ENCODE results near the gene ADAD1. TPM values are rescaled to one million over a fixed set of nuclear protein-coding genes. Genes with fewer than 3 reads are reported as not detected.

Gene ADAD1
- total RNA-seq, 1 donor from 2014 or later, result not detected

DNA sequence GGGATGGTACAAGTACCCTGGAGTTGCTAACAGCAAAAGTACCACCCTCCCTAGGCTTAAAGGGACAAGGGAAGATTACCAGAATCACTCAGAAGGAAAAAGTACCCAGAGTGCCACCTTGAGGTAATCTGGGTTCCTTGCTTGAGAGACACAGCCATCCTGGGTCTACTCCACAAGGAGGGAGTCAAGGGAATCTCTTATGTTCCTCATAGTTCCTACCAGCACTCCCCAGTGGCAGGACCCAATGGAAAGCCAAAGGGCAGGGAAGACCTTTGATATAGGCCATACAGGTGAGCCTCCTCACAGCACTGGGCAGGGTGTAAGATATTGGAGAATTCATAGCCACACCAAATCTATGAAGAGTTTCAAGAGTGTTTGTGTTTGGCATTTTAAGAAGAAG is 72.0 kb downstream of the ADAD1 start:
- DNase-seq (ENCODE audit: low spot score, unreplicated experiment), result no peak
- TF ChIP-seq, protein P1, sequence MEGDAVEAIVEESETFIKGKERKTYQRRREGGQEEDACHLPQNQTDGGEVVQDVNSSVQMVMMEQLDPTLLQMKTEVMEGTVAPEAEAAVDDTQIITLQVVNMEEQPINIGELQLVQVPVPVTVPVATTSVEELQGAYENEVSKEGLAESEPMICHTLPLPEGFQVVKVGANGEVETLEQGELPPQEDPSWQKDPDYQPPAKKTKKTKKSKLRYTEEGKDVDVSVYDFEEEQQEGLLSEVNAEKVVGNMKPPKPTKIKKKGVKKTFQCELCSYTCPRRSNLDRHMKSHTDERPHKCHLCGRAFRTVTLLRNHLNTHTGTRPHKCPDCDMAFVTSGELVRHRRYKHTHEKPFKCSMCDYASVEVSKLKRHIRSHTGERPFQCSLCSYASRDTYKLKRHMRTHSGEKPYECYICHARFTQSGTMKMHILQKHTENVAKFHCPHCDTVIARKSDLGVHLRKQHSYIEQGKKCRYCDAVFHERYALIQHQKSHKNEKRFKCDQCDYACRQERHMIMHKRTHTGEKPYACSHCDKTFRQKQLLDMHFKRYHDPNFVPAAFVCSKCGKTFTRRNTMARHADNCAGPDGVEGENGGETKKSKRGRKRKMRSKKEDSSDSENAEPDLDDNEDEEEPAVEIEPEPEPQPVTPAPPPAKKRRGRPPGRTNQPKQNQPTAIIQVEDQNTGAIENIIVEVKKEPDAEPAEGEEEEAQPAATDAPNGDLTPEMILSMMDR (IDR thresholded peaks at IDR 0.05; ENCODE audit: unreplicated experiment), result peak; percentile 23
- H3K9me3 Mint-ChIP-seq (ENCODE audit: low read depth), result no peaks in the 10 kb centered on the region
- H3K27ac Mint-ChIP-seq, result no peak overlapping the region
- no peaks in the 10 kb centered on the region for H3K36me3 Mint-ChIP-seq (ENCODE audit: insufficient read depth)
- no peaks in the 10 kb centered on the region for H3K27me3 Mint-ChIP-seq
- H3K4me1 Mint-ChIP-seq (ENCODE audit: low read depth), result peaks cover 3% of the 10 kb centered on the region
- no peak overlapping the region for H3K4me3 Mint-ChIP-seq (ENCODE audit: low read depth)

GRCh38 chr4:122453384-122453995 is 74.7 kb downstream of the ADAD1 start:
- Mint-ChIP-seq H3K9me3 (ENCODE audit: low read depth) (no peaks in the 10 kb centered on the region), H3K4me1 (ENCODE audit: low read depth) (peaks cover 12% of the 10 kb centered on the region), H3K27ac (no peak overlapping the region), H3K27me3 (no peaks in the 10 kb centered on the region), H3K4me3 (ENCODE audit: low read depth) (no peak overlapping the region), H3K36me3 (ENCODE audit: insufficient read depth) (no peaks in the 10 kb centered on the region)
- TF ChIP-seq, protein P1 (IDR thresholded peaks at IDR 0.05; ENCODE audit: unreplicated experiment), result no peak
- DNase-seq (ENCODE audit: low spot score, unreplicated experiment), result no peak

DNA sequence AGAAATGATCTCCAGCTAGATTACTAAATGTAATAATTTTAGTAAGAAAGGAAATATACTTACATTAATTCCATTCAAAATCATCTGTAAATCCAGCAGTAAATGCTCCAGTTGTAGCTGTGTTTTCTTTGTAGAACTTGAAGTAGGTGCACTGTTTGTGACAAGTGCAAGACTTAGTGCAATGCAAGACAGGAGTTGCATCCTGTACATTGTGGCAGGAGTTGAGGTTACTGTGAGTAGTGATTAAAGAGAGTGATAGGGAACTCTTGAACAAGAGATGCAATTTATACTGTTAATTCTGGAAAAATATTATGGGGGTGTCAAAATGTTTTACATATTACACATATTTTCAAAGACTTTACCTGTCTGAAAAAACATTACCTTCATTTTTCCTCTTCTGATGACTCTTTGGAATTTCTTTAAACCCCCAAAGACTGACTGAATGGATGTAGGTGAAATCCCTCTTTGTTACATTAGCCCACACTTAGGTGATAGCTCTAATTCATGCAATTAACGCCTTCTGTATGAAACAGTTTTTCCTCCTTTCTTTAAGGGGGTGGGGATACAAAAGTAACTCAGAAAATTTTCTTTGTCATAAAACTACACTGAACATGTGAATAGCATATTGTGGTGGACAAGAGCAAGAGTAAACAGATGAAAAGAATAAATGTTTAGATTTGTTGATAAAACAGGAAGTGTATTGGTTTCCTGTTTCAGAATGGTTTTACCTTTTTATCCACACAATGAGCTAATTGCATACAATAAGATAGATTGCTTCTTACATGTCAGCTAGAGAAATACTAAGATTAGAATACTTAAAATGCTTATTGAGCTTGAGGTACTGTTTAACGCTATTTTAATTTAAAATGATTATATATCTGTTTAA is 77.7 kb downstream of the ADAD1 start, which contains the start of gene IL2:
IL2 (minus strand) TSS at position 495 of the 886 bp plus-strand sequence; CDS start at position 210, 285 bp downstream.
- Mint-ChIP-seq H3K36me3 (ENCODE audit: insufficient read depth) (no peaks in the 10 kb centered on the region), H3K27ac (no peak within 1 kb of the TSS), H3K4me1 (ENCODE audit: low read depth) (peaks cover 12% of the 10 kb centered on the region), H3K9me3 (ENCODE audit: low read depth) (no peaks in the 10 kb centered on the region), H3K4me3 (ENCODE audit: low read depth) (no peak within 1 kb of the TSS), H3K27me3 (no peaks in the 10 kb centered on the region)
- DNase-seq (ENCODE audit: low spot score, unreplicated experiment), result no peak
- TF ChIP-seq, protein P1 (IDR thresholded peaks at IDR 0.05; ENCODE audit: unreplicated experiment), result no peak

- H3K9me3 Mint-ChIP-seq (ENCODE audit: low read depth), result peaks cover 6% of the 10 kb centered on the region
- H3K36me3 Mint-ChIP-seq (ENCODE audit: insufficient read depth), result no peaks in the 10 kb centered on the region
- TF ChIP-seq, protein P1 (IDR thresholded peaks at IDR 0.05; ENCODE audit: unreplicated experiment), result no peak
- H3K4me1 Mint-ChIP-seq (ENCODE audit: low read depth), result peaks cover 8% of the 10 kb centered on the region
- H3K4me3 Mint-ChIP-seq (ENCODE audit: low read depth), result no peak overlapping the region
- H3K27me3 Mint-ChIP-seq, result no peaks in the 10 kb centered on the region
- H3K27ac Mint-ChIP-seq, result peak overlapping the region; percentile 20
- no peak for DNase-seq (ENCODE audit: low spot score, unreplicated experiment)
Measured at GRCh38 chr4:122458625-122459024, 79.8 kb downstream of the ADAD1 start.

- no peak for DNase-seq (ENCODE audit: low spot score, unreplicated experiment)
- peaks cover 1% of the 10 kb centered on the region for H3K36me3 Mint-ChIP-seq (ENCODE audit: insufficient read depth)
- TF ChIP-seq, protein P1 (IDR thresholded peaks at IDR 0.05; ENCODE audit: unreplicated experiment), result no peak
- H3K4me3 Mint-ChIP-seq (ENCODE audit: low read depth), result no peak overlapping the region
- peaks cover 20% of the 10 kb centered on the region for H3K9me3 Mint-ChIP-seq (ENCODE audit: low read depth)
- H3K4me1 Mint-ChIP-seq (ENCODE audit: low read depth), result no peaks in the 10 kb centered on the region
- H3K27ac Mint-ChIP-seq, result no peak overlapping the region
- no peaks in the 10 kb centered on the region for H3K27me3 Mint-ChIP-seq
Measured at GRCh38 chr4:122469457-122469856, 90.6 kb downstream of the ADAD1 start.
